Activated T-cell treated with anti-CD3 and anti-CD28 coated beads for 1 hour (primary cell): ENCODE measurements around the gene TNFRSF12A.

Experiments used
- DNase-seq: peaks from one replicate; pipeline ENCODE4 v3.0.0-alpha.2; 2020; ENCODE audit warnings: low read depth

The TNFRSF12A gene, protein sequence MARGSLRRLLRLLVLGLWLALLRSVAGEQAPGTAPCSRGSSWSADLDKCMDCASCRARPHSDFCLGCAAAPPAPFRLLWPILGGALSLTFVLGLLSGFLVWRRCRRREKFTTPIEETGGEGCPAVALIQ

DNA sequence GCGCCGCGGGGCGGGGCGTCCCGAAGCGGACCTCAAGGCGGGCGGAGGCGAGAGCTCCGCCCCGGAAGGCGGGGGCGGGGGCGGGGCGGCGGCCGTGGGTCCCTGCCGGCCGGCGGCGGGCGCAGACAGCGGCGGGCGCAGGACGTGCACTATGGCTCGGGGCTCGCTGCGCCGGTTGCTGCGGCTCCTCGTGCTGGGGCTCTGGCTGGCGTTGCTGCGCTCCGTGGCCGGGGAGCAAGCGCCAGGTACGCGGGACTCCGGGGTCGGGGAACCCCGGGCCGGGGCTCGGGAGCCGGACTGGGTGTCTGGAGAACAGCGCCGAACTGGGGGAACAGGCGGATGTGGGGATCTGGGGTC lies at the start of gene TNFRSF12A:
TSS of gene TNFRSF12A (plus strand) at position 122 of the 357 bp plus-strand sequence. CDS start at position 152, 30 bp downstream.
- peak; percentile 52 for DNase-seq

DNA sequence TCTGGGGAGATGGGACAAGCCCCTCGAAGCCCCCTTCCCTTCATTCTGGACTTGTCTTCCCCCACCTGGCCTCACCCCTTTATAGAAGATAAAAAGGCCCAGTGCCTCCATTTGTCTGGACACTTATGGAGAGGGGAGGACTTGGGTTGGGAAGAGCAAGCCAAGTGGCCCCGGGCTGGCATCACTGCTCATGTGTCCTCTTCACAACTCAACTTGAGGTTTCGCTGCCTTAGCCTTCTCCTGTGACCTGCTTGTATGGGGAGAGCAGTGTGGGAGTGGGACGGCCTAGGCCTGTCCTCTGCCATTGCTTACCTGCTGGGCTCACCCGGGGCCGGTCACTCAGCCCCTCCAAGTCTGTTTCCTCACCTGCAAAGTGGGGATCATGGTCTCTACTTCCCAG lies 49.6 kb upstream of the TNFRSF12A start:
- no peak for DNase-seq

DNA sequence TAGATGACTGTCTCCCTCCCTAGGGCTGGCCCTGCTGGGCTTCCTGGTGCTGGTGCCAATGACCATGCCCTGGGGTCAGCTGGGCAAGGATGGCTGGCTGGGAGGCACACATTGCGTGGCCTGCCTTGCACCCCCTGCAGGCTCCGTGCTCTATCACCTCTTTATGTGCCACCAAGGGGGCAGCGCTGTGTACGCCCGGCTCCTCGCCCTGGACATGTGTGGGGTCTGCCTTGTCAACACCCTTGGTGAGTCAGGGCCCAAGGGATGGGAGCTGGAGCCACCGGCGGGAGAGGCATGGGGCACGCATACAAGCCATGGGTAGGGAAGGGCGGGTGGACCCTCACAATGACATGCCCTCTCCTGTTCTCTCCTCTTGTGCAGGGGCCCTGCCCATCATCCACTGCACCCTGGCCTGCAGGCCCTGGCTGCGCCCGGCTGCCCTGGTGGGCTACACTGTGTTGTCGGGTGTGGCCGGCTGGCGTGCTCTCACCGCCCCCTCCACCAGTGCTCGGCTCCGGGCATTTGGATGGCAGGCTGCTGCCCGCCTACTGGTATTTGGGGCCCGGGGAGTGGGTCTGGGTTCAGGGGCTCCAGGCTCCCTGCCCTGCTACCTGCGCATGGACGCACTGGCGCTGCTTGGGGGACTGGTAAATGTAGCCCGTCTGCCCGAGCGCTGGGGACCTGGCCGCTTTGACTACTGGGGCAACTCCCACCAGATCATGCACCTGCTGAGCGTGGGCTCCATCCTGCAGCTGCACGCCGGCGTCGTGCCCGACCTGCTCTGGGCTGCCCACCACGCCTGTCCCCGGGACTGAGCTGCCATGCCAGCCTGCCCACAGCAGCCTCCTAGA lies 48.8 kb upstream of the TNFRSF12A start:
- DNase-seq = no peak

DNA sequence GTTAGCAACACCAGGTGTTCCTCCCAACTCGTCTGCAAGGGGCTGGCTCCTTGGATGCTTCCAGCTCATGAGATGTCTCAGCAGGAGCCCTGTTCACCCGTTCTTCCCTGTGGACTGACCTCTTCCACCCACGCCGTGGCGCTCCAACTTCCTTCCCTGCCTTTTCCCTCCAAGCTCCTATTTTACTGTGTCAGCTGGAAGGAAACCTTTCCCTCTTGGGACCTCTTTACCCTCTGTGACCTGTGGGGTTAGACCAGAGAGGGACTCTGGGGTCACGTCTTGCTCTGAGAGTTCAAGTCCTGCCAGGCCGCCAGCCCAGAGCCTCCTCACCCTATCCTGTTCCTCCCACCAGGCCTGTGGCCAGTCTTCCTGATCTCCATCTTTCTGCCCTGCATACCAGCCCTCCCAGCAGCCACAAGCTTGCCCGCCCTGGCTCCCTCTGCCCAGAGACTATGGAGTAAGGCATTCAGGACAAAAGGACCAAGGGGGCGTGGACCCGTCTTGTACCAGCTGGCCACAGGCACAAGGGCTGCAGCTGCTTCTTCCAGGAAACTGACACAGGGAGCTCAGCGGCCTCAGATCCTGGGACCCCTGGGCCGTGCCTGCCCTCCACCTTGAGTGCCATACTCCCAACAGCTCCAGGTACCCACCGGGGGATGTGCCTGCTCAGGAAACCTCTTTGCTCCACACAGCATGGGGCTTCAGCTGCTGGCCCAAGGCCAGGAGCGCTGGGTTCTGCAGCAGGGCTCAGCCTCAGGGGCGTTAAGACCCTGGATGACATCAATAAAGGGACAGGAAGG lies 48.0 kb upstream of the TNFRSF12A start:
- no peak for DNase-seq

DNA sequence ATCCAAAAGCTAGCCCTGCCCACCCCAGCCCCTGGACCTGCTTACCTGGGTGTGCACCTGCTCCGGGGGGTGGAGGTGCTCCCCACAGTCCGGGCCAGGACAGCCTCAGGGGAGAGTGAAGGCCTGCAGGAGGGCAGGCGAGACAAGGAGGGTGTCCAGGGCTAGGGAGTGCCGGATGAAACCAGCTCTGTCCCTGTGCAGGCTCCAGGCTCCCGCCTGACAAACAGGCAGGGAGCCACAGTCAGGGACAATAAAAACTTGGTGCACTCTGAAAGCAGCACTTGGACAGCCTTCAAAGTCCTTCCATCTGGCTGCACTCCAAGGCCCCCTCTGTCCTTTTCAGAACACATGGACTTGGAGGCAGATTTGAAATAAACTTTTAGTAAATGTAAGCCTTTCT lies 47.1 kb upstream of the TNFRSF12A start:
- DNase-seq = no peak

DNA sequence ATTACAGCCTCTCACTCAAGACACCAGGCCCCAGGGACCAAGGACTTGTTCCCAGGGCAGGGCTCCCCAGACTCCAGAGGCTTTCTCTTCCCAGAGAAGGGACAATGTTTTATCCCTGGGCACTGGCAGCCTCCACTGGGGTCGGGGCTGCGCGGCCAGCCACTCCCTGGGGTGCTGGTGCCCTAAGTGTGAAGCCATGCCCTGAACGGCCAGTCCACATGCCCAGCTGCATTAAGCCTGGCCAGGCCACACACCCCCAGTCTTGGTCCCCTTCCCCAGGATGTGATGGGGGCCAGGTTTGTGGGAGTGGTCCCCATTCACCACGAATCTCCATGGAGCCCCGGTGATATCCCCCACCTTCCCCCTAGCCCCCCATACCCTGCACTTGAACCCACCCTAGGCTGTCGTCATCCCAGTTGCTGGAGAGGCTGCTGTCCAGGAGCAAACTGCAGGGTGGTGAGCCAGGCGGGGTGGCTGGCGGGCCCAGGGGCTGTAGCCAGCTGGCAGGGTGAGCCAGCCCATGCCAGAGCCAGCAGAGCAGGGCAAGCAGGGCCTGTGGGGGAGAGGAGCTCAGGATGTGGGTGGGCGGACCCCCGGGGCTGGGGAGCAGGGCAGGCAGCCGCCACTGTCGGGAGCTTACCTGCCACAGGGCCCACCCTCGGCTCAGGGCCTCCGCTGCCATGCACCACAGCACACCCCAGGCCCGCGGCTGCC lies 46.4 kb upstream of the TNFRSF12A start:
- DNase-seq = no peak

DNA sequence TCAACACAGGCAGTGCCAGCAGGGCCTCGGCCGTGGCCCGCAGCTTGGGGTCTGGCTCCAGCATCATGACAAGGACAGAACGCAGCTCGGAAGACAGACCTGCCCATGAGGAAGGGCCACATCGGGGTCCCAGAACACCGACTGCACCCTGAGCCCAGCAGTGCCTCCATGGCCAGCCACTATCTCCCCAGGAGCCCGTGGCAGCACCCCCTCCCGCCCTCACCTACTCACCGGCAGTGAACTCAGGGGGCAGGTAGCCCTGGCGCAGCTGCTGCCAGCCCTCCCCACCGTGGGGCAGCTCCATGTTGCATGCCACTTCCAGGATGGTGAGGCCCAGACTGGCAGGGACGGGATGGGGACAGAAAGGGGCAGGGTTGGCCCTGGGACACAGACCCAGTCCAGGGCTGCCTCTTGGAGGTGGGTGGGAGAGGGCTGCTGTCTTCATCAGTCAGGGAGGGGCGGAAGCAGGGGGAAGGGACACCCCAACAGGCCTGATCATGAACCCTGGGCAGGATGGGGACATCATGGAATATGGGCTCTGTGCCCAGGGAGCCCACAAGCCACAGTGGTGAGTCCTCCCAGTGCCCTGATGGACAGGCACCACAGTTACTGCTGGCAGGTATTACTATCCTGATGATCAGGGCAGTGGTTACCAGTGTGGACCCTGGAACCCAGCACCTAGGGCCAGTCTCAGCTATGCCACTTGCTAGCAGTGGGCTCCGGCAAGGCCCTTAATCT lies 45.7 kb upstream of the TNFRSF12A start:
- DNase-seq = no peak

DNA sequence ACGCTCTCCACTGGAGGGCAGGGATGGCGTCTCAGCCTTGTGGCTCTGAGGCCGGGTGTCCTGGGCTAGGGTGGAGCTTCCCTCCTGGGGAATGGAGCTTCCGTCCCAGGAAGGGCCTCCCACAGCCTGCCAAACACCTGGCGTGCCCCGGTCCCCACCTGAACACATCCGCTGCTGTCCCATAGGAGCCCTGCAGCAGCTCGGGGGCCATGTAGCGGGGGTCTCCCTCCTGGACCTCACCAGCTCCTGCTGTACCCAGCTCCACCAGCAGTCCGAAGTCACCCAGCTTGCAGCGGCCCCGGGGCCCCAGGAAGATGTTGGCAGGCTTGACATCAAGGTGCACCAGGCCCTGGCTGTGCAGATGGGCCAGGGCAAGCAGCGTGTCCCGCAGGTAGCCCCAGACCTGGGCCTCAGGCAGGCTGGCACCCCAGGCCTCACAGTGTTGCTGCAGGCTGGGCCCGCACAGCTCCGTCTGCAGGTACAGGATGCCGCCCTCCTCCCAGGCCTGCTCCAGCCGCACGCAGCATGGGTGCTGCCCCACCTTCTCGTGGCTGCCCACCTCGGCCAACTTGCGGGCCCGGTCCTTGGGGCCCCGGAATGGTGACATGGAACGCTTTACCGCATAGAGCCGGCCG lies 44.9 kb upstream of the TNFRSF12A start:
- no peak for DNase-seq

DNA sequence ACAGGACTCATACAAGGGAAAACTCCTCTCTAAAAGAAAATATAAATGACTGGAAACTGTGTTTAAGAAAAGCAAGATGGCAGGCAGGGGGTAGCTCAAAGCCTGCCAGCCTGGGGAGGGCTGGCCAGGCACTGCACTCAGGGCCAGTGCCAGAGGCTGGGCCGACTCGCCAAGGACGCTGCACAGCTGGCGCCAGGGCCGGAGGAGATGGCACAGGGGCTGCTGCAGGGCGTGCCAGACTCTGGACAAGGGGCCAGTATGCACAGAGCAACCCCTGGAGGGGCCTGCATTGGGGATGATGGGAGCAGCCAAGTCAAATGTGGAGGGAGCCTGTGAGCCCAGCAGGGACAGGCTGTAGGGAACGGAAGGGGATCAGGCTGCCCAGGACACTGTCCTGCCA lies 44.0 kb upstream of the TNFRSF12A start:
- DNase-seq = no peak

DNA sequence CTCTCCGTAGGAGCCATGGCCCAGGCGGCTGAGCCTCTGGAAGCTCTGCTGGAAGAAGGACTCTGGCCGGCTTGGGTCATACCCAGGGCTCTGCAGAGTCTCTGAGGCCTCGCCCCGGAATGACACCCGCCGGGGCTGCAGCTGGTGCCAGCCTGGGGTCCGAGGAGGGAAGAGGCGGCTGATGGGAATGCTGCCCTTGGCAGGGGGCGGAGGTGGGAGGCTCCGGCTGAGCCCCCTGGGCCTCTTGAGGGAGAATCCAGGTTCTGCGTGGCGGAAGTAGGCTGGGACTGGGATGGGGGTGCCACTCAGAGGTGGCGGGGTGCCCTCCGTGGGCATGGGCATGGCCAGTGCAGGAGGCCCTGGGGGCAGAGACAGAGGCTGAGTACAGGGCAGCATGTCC lies 43.5 kb upstream of the TNFRSF12A start:
- DNase-seq = no peak

DNA sequence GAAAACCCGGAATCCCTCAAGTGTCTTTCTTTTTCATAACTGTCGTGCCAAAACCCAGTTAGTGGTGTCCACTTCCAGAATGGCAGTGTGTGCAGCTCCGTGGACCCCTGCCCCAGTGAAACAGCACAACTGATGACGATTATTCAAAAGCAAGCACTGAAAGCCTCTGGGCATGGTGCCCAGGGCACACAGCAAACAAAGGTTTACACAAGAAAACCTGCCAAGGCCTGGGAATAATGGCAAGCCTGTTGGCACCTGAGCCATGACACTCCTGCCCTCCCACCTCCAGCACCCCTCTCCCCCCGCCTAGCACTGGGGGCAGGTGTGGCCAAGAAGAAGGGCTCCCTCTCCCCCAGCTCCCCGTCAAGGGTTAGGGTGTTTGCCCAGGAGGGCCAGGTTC lies 42.7 kb upstream of the TNFRSF12A start:
- DNase-seq = no peak

DNA sequence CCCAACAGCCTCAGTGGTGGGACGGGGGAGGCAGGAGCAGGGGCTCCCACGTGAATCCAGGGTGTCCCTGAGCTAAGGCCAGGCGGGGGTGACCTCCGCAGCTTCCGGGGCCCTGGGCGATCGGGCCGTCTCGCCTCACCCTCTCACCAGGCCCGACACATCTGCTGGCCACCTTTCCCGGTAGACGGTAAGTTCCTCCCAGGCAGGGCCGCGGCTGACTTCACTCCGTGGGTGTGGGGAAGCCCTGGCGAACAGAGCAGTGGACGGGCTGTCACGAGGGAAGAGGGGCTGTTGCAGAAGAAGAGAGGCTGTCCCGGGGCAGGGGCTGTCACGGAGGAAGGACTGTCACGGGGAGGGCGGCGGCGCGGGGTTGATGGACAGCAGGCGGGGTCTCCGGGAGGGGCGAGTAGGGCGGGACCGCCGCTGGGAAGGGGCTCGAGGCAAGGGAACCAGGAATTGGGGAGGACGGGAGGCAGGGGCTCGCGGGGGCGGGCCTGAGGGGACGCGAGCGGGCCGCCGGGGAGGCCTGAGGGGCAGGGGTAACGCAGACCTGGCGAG lies 40.4 kb upstream of the TNFRSF12A start:
- no peak for DNase-seq

DNA sequence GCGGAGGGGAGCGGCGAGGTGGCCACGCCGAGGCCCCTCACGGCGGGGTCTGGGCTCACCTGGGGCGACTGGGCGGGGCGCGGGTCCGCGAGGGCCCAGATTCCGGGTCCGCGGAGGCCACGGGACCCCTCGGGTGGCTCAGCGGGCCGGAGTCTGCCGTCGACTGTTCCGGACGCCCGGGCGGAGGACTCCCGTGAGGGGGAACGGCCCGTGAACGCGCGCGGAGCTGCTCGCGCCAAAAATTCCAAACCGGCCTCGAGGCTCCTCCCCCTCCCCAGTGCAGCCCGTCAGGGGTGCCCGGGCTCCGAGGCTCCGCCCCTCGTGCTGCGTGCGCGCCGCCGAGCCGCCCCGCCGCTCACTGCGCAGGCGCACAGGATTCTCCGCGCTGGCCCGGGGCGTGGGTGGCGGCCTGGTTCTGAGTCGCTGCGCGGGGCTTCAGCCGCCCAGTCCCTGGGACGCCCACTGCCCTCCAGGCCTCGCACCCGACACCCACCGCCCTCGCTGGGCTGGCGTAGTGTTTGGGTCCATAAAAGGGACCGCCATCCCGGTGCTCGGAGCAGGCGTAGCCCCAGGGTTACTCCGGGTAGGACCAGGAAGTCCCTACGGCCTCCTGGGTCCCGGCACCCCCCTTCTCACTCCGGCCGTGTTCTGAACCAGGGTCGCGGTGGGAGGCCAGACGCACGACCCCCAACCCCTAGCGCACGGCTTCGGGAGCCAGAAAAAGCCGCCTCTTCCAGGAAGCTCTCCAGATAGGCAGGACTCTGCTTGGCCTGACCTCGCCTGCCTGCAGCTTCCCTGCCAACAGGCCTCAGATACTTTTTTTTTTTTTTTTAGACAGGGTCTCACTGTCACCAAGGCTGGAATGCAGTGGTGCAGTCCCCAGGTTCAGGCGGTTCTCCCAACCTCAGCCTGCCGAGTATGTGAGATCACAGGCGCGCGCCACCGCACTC lies 39.7 kb upstream of the TNFRSF12A start, which contains the start of gene PKMYT1:
TSS of gene PKMYT1 (minus strand) at position 220 of the 950 bp plus-strand sequence. CDS start 789 bp downstream, outside the sequence.
- peak; percentile 93 for DNase-seq

DNA sequence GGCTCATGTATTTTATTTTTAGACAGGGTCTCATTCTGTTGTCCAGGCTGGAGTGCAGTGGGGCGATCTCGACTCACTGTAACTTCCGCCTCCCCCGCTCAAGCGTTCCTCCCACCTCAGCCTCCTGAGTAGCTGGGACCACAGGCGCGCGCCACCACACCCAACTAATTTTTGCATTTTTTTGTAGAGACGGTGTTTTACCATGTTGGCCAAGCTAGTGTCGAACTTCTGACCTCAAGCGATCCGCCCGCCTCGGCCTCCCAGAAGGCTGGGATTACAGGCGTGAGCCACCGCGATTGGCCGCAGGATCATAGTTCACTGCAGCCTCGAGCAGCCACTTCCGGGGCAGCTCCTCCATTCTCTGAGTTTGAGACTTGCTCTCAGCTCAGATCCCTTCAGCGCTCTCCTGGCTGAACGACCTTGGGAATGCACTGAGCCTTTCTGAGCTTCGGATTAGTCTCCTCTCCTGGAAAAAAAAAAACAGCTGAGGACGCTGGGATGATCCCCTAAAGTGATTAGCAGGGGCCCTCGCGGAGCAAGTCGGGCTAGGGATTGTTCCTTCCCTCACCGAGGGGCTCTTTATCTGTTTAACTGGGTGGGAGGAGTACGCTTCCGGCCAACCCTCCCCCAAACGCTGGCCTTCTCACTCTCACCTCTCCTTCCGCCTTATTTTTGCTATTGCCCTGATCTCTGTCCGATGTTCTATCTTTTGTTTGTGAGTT lies 38.8 kb upstream of the TNFRSF12A start:
- no peak for DNase-seq

DNA sequence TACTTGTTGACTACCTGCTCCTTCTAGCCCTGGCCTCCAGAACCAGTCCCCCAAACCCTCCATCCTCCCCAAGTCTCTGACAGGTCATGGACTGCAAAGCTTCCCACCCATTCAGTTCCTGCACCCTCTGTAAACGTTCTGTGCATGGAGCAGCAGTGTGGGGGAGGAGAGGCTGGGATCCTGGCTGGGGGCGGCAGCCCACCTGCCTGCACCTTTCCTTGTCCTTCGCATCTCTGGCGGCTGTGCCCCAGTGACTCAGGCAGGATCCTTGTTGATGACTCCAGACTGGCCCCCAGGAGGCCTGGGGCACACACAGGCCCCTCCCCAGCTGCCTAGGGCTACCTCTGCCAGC lies 38.3 kb upstream of the TNFRSF12A start:
- DNase-seq = no peak

DNA sequence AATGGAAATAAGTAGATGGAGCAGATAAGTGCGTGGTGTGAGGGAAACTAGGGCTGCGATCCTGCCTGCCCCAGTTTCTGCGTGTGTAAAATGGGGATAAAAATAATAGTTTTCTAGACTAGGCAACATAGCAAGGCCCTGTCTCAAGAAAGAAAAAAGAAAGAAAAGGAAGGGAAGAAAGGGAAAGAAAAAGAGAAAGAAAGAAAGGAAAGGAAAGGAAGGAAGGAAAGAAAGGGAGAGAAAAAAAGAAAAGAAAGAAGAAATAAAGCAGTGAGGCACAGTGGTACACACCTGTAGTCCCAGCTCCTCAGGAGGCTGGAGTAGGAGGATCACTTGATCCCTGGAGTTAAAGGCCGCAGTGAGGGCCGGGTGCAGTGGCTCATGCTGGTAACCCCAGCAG lies 37.8 kb upstream of the TNFRSF12A start:
- DNase-seq = no peak

DNA sequence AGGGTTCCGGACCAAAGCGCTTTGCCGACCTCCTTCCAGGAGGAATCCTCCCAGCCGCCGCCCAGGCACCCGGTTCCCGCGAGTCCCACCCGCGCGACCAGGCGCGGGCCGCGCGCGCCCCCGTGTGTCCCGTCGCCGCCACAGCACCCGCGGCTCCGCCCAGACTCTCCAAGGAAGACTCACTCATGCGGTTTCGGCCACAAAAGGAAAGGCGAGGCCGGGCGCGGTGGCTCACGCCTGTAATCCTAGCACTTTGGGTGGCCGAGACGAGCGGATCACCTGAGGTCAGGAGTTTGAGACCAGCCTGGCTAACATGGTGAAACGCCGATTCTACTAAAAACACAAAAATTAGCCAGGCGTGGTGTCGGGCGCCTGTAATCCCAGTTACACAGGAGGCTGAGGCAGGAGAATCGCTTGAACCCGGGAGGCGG lies 36.4 kb upstream of the TNFRSF12A start:
- DNase-seq = peak; percentile 50

DNA sequence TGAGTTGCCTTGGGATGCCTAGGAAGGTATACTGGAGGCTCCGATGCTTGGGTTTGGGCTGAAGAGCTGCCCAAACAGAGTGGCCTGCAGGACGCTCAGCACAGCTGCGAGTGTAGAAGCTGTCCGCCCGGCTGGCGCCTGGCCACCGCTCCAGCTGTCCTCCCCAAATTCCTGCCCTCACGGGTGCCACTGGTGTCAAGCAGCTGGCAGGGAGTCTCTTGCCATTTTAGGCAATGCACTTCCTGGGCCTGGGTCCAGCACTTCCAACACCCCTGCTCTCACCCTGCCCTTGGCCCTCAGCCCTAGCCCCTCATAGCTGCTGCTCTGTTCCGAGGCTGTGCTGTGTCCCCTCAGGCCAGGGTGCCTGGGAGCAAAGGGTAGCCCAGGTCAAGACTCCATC lies 34.7 kb upstream of the TNFRSF12A start:
- no peak for DNase-seq

DNA sequence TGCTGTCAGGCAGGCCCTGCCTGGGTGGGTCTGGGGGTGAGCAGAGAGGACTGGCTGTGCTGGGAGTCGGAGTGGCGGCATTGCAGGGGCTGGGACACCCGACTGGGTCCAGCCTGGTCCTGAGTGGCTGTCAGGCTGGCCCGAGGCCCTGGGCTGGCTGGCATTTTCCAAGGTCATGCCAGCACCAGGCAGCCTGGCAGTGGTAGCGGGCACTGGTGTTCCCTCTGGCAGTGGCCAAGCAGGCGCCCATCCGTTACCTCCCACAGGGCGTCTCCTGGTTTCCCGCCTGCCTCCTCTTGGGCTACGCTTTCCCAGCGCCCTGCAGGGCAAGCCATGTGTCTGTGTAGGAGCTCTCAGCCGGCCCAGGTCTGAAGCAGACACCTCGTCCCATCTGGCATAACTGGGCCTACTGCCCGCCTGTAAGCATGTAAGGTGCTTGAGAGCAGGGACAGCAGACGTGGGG lies 34.2 kb upstream of the TNFRSF12A start:
- no peak for DNase-seq
